ENCODE measurements around the gene CADM2. TPM values are rescaled to one million over a fixed set of nuclear protein-coding genes. Genes with fewer than 3 reads are reported as not detected.

The CADM2 gene
- total RNA-seq, 1 experiment from 2014 or later, result not detected

DNA sequence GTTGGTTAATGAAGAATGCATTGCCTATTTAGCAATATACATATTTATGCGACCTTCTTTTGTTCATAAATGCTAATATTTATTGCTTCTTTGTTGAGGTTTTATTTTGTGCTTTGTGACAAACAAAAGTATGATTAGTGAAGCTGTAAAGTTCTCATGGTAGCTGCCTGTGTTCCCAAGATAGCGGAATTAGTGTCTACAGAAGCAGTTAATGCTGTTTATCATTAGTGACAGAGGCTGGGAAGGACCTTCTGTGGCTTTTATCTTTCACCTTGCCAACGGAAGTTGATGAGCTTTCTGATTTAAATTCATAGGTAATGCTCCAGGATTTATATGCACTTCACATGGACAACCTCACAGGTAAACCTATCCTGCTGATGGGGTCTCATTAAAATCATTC lies 418.3 kb downstream of the CADM2 start:
- peaks cover 71% of the 10 kb centered on the region for H3K27me3 Mint-ChIP-seq (ENCODE audit: insufficient read depth, unreplicated experiment)
- H3K27ac Mint-ChIP-seq (ENCODE audit: low read depth, unreplicated experiment), result no peak overlapping the region
- H3K4me3 Mint-ChIP-seq (ENCODE audit: unreplicated experiment), result no peak overlapping the region
- DNase-seq (ENCODE audit: unreplicated experiment), result no peak
- no peaks in the 10 kb centered on the region for H3K36me3 Mint-ChIP-seq (ENCODE audit: insufficient read depth, unreplicated experiment)
- TF ChIP-seq CTCF (IDR thresholded peaks at IDR 0.05; ENCODE audit: unreplicated experiment), result no peak
- CTCF ChIA-PET, result no interaction called here
- H3K9me3 Mint-ChIP-seq (ENCODE audit: unreplicated experiment), result no peaks in the 10 kb centered on the region
- H3K4me1 Mint-ChIP-seq (ENCODE audit: insufficient read depth, unreplicated experiment), result no peaks in the 10 kb centered on the region
- BruUV-seq (replicated peaks), result no TSS peak
- intact Hi-C loops (cut with micrococcal nuclease), result no loop called here
- POLR2A ChIA-PET, result no interaction called here

DNA sequence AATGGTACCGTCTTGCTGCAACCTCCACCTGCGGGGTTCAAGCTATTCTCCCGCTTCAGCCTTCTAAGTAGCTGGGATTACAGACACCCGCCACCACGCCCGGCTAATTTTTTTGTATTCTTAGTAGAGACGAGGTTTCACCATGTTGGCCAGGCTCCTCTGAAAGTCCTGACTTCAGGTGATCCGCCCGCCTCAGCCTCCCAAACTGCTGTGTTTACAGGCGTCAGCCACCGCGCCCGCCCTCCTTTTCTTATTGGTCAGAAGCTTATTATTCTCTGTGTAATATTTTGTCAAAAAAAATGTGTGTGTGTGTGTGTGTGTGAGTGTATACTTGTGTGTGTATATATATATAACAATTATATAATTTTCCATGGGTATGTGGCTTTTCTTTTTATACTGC lies 425.6 kb downstream of the CADM2 start:
- Mint-ChIP-seq H3K4me1 (ENCODE audit: insufficient read depth, unreplicated experiment) (no peaks in the 10 kb centered on the region), H3K9me3 (ENCODE audit: unreplicated experiment) (no peaks in the 10 kb centered on the region), H3K27ac (ENCODE audit: low read depth, unreplicated experiment) (no peak overlapping the region), H3K4me3 (ENCODE audit: unreplicated experiment) (no peak overlapping the region), H3K36me3 (ENCODE audit: insufficient read depth, unreplicated experiment) (no peaks in the 10 kb centered on the region), H3K27me3 (ENCODE audit: insufficient read depth, unreplicated experiment) (peaks cover 67% of the 10 kb centered on the region)
- intact Hi-C loops (cut with micrococcal nuclease), result no loop called here
- ChIA-PET POLR2A (no interaction called here), CTCF (interaction anchor here (0.7 to 0.9 kb wide), 3 partner anchors 10 to 190 kb away, joined by 3 to 4 read pairs (median 4); no protein-coding TSS in a partner anchor)
- no peak for DNase-seq (ENCODE audit: unreplicated experiment)
- BruUV-seq (replicated peaks), result no TSS peak
- no peak for TF ChIP-seq CTCF (IDR thresholded peaks at IDR 0.05; ENCODE audit: unreplicated experiment)

GRCh38 chr3:85387913-85388505 lies 429.2 kb downstream of the CADM2 start:
- DNase-seq (ENCODE audit: unreplicated experiment), result no peak
- Mint-ChIP-seq H3K27ac (ENCODE audit: low read depth, unreplicated experiment) (no peak overlapping the region), H3K27me3 (ENCODE audit: insufficient read depth, unreplicated experiment) (peaks cover 70% of the 10 kb centered on the region), H3K9me3 (ENCODE audit: unreplicated experiment) (no peaks in the 10 kb centered on the region), H3K36me3 (ENCODE audit: insufficient read depth, unreplicated experiment) (no peaks in the 10 kb centered on the region), H3K4me1 (ENCODE audit: insufficient read depth, unreplicated experiment) (no peaks in the 10 kb centered on the region), H3K4me3 (ENCODE audit: unreplicated experiment) (no peak overlapping the region)
- POLR2A ChIA-PET, result no interaction called here
- TF ChIP-seq CTCF (IDR thresholded peaks at IDR 0.05; ENCODE audit: unreplicated experiment), result no peak
- BruUV-seq (replicated peaks), result no TSS peak
- intact Hi-C loops (cut with micrococcal nuclease), result no loop called here
- CTCF ChIA-PET, result interaction anchor here (1.0 kb wide), 1 partner anchor 27 kb away, joined by 3 read pairs; no protein-coding TSS in a partner anchor

GRCh38 chr3:85394424-85394823 lies 435.6 kb downstream of the CADM2 start:
- no peaks in the 10 kb centered on the region for H3K9me3 Mint-ChIP-seq (ENCODE audit: unreplicated experiment)
- intact Hi-C loops (cut with micrococcal nuclease), result no loop called here
- H3K27ac Mint-ChIP-seq (ENCODE audit: low read depth, unreplicated experiment), result no peak overlapping the region
- ChIA-PET POLR2A (interaction anchor here (0.7 kb wide), 1 partner anchor 1941 kb away, joined by 4 read pairs; no protein-coding TSS in a partner anchor), CTCF (interaction anchor here (0.5 to 0.6 kb wide), 2 partner anchors 10 to 1545 kb away, joined by 4 read pairs; no protein-coding TSS in a partner anchor)
- DNase-seq (ENCODE audit: unreplicated experiment), result no peak
- no peak overlapping the region for H3K4me3 Mint-ChIP-seq (ENCODE audit: unreplicated experiment)
- H3K4me1 Mint-ChIP-seq (ENCODE audit: insufficient read depth, unreplicated experiment), result no peaks in the 10 kb centered on the region
- H3K27me3 Mint-ChIP-seq (ENCODE audit: insufficient read depth, unreplicated experiment), result peaks cover 61% of the 10 kb centered on the region
- BruUV-seq (replicated peaks), result no TSS peak
- no peak for TF ChIP-seq CTCF (IDR thresholded peaks at IDR 0.05; ENCODE audit: unreplicated experiment)
- no peaks in the 10 kb centered on the region for H3K36me3 Mint-ChIP-seq (ENCODE audit: insufficient read depth, unreplicated experiment)

Measured in MCF 10A (cell line).